Measurements from ENCODE around the gene SLC12A6. TPM values are rescaled to one million over a fixed set of nuclear protein-coding genes. Genes with fewer than 3 reads are reported as not detected.
A peak's percentile ranks its signal among the peaks of the same experiment; 100 is the strongest.

SLC12A6 gene
- total RNA-seq, 1 donor: 40.9 TPM

GRCh38 chr15:34365091-34365825, 27.7 kb upstream of the SLC12A6 start:
- Histone ChIP-seq H3K27ac (ENCODE audit: low read depth, low read length) (no peak overlapping the region), H3K4me2 (ENCODE audit: insufficient read depth, low read length) (peak overlapping the region; percentile 98), H3K9me3 (ENCODE audit: low read depth, low read length) (no peaks in the 10 kb centered on the region), H3K27me3 (ENCODE audit: insufficient read depth, low read length) (no peaks in the 10 kb centered on the region), H3K36me3 (ENCODE audit: insufficient read depth, low read length) (peaks cover 23% of the 10 kb centered on the region), H3K4me3 (ENCODE audit: insufficient read depth, low read length) (peak overlapping the region; percentile 97), H2AFZ (ENCODE audit: low read length) (no peak overlapping the region), H3K4me1 (ENCODE audit: insufficient read depth, low read length) (peaks cover 19% of the 10 kb centered on the region), H4K20me1 (ENCODE audit: insufficient read depth, low read length) (peaks cover 7% of the 10 kb centered on the region), H3K79me2 (ENCODE audit: insufficient read depth, low read length) (peaks cover 25% of the 10 kb centered on the region)
- TF ChIP-seq, protein P1, sequence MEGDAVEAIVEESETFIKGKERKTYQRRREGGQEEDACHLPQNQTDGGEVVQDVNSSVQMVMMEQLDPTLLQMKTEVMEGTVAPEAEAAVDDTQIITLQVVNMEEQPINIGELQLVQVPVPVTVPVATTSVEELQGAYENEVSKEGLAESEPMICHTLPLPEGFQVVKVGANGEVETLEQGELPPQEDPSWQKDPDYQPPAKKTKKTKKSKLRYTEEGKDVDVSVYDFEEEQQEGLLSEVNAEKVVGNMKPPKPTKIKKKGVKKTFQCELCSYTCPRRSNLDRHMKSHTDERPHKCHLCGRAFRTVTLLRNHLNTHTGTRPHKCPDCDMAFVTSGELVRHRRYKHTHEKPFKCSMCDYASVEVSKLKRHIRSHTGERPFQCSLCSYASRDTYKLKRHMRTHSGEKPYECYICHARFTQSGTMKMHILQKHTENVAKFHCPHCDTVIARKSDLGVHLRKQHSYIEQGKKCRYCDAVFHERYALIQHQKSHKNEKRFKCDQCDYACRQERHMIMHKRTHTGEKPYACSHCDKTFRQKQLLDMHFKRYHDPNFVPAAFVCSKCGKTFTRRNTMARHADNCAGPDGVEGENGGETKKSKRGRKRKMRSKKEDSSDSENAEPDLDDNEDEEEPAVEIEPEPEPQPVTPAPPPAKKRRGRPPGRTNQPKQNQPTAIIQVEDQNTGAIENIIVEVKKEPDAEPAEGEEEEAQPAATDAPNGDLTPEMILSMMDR (IDR thresholded peaks at IDR 0.05; ENCODE audit: extremely low read depth, low read depth, low read length): no peak
- peak; percentile 74 for DNase-seq (ENCODE audit: insufficient read length, low spot score, missing footprints)

GRCh38 chr15:34364041-34364440, 26.5 kb upstream of the SLC12A6 start:
- TF ChIP-seq, protein P1 (IDR thresholded peaks at IDR 0.05; ENCODE audit: extremely low read depth, low read depth, low read length): no peak
- no peak overlapping the region for H3K4me3 ChIP-seq (ENCODE audit: insufficient read depth, low read length)
- H3K79me2 ChIP-seq (ENCODE audit: insufficient read depth, low read length): peaks cover 25% of the 10 kb centered on the region
- no peak for DNase-seq (ENCODE audit: insufficient read length, low spot score, missing footprints)
- peaks cover 7% of the 10 kb centered on the region for H4K20me1 ChIP-seq (ENCODE audit: insufficient read depth, low read length)
- peaks cover 19% of the 10 kb centered on the region for H3K4me1 ChIP-seq (ENCODE audit: insufficient read depth, low read length)
- no peaks in the 10 kb centered on the region for H3K27me3 ChIP-seq (ENCODE audit: insufficient read depth, low read length)
- H3K36me3 ChIP-seq (ENCODE audit: insufficient read depth, low read length): peaks cover 34% of the 10 kb centered on the region
- no peak overlapping the region for H3K27ac ChIP-seq (ENCODE audit: low read depth, low read length)
- H3K4me2 ChIP-seq (ENCODE audit: insufficient read depth, low read length): no peak overlapping the region
- no peak overlapping the region for H2AFZ ChIP-seq (ENCODE audit: low read length)
- H3K9me3 ChIP-seq (ENCODE audit: low read depth, low read length): no peaks in the 10 kb centered on the region

- H3K4me3 ChIP-seq (ENCODE audit: insufficient read depth, low read length): no peak overlapping the region
- peaks cover 7% of the 10 kb centered on the region for H4K20me1 ChIP-seq (ENCODE audit: insufficient read depth, low read length)
- H3K27me3 ChIP-seq (ENCODE audit: insufficient read depth, low read length): no peaks in the 10 kb centered on the region
- H3K4me2 ChIP-seq (ENCODE audit: insufficient read depth, low read length): no peak overlapping the region
- no peaks in the 10 kb centered on the region for H3K9me3 ChIP-seq (ENCODE audit: low read depth, low read length)
- peaks cover 11% of the 10 kb centered on the region for H3K4me1 ChIP-seq (ENCODE audit: insufficient read depth, low read length)
- peaks cover 22% of the 10 kb centered on the region for H3K79me2 ChIP-seq (ENCODE audit: insufficient read depth, low read length)
- no peak overlapping the region for H3K27ac ChIP-seq (ENCODE audit: low read depth, low read length)
- TF ChIP-seq, protein P1 (IDR thresholded peaks at IDR 0.05; ENCODE audit: extremely low read depth, low read depth, low read length): no peak
- no peak overlapping the region for H2AFZ ChIP-seq (ENCODE audit: low read length)
- H3K36me3 ChIP-seq (ENCODE audit: insufficient read depth, low read length): peaks cover 35% of the 10 kb centered on the region
- peak; percentile 78 for DNase-seq (ENCODE audit: insufficient read length, low spot score, missing footprints)
Measured at GRCh38 chr15:34362047-34362773, 24.6 kb upstream of the SLC12A6 start.

DNA sequence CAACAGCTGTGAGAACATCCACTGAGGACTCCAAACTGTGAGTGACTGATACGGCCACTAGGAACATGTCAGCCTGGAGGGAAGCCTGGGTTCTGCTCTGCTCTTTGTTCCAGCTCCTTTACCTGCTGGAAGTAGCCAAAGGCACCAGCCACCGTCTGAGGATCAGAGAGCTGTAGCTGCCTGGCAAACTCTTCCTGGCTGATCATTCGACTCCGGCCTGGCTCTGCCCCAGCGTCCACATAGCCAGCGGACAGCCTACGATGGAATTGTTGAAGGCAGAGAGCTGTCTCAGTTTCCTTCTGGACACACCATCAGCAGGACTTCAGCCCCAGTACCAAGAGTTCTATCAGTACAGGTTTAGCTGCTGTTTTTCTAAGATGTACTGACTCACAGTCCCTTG, 23.7 kb upstream of the SLC12A6 start:
- Histone ChIP-seq H3K27ac (ENCODE audit: low read depth, low read length) (no peak overlapping the region), H3K36me3 (ENCODE audit: insufficient read depth, low read length) (peaks cover 41% of the 10 kb centered on the region)

More for the DNA sequence above, 23.7 kb upstream of the SLC12A6 start:
- Histone ChIP-seq H3K4me3 (ENCODE audit: insufficient read depth, low read length) (no peak overlapping the region), H3K4me1 (ENCODE audit: insufficient read depth, low read length) (peaks cover 11% of the 10 kb centered on the region), H3K9me3 (ENCODE audit: low read depth, low read length) (no peaks in the 10 kb centered on the region), H4K20me1 (ENCODE audit: insufficient read depth, low read length) (peaks cover 7% of the 10 kb centered on the region), H3K4me2 (ENCODE audit: insufficient read depth, low read length) (no peak overlapping the region), H2AFZ (ENCODE audit: low read length) (no peak overlapping the region), H3K27me3 (ENCODE audit: insufficient read depth, low read length) (no peaks in the 10 kb centered on the region), H3K79me2 (ENCODE audit: insufficient read depth, low read length) (peaks cover 17% of the 10 kb centered on the region)
- TF ChIP-seq, protein P1 (IDR thresholded peaks at IDR 0.05; ENCODE audit: extremely low read depth, low read depth, low read length): no peak
- peak; percentile 86 for DNase-seq (ENCODE audit: insufficient read length, low spot score, missing footprints)

All from osteoblast (primary cell).